Activated CD4-positive, alpha-beta T cell treated with anti-CD3 and anti-CD28 coated beads, Interleukin-2, Interleukin-4, amounts not matched to agents 100 ng/mL and 50 ng/mL, durations not matched to agents 16 hours and 8 hours (primary cell): ENCODE results near the gene RPL18.
A peak's percentile ranks its signal among the peaks of the same experiment; 100 is the strongest.
"Not testable (repeated sequence)": the region's sequence is repeated elsewhere in the genome, so short reads cannot be mapped to it uniquely, and the experiment has no call there.

Source experiments
- DNase-seq: peaks from one replicate; pipeline ENCODE4 v3.0.0-alpha.2; 2020; ENCODE audit warnings: low spot score

The RPL18 gene

DNA sequence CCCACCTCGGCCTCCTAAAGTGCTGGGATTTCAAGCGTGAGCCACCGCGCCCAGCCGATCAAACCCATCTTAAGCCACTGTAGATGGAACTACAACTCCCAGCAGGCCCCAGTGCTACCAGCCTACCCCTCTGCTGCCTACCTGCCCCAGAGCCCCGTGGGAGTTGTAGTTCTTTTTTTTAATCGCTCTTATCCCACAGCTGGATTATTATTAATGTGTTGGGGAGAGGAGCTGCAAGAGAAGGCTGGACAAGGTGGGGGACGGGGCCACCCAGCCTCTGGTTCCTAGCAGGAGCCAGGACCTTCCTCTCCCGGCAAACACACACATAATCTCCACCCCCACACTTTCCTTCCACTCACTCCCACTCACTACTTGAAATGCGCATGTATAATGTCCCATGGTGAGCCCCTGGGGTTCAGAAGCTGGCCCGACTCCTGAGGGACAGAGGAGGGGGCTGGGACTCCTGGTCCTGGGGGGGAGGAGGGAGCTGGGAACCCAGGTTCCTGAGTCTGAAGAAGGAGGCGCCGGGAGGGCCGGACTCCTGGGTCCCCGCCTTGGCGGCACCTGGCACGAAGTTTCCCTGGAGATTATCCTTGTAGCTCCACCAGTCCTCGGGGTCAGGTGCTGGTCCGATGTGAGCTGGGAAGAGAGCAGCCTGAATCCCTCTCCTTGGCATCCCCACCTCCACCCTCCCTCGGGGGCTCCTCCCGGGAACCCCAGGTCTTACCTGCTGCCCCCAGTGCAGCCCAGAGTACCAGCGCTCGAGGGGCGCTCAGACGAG is 26.1 kb upstream of the RPL18 start:
- peak; percentile 81 for DNase-seq

DNA sequence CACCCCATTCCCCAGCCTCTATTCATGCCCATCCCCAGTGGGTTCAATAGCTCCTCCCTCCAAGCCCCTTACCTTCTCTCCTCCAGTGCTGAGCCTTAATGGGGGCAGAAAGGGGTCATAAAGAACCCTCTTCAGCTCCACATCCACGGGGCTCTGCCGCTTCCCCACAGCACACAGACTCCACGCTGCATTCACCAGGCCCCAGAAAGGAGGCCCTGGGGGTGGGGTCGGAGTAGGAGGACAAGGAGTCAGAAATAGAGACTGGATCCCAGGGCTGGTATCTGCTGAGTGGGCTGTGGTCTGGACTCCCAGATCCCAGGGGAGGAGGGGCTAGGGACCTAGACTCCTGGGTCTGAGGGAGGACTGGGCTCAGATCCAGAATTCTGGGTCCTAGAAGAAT is 25.4 kb upstream of the RPL18 start:
- DNase-seq, result no peak

DNA sequence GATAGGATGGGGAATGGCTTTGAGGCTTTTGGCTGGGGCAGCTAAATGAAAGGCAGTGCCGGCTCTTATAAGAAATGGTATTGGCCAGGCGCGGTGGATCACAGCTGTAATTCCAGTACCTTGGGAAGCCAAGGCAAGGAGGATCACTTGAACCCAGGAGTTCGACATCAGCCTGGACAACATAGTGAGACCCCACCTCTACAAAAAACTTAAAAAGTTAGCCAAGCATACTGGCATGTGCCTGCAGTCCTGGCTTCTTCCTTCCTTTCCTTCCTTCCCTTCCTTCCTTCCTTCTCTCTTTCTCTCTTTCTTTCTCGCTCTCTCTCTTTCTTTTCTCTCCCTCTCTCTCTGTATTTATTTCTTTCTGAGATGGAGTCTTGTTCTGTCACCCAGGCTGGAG is 23.9 kb upstream of the RPL18 start:
- DNase-seq, result no peak

DNA sequence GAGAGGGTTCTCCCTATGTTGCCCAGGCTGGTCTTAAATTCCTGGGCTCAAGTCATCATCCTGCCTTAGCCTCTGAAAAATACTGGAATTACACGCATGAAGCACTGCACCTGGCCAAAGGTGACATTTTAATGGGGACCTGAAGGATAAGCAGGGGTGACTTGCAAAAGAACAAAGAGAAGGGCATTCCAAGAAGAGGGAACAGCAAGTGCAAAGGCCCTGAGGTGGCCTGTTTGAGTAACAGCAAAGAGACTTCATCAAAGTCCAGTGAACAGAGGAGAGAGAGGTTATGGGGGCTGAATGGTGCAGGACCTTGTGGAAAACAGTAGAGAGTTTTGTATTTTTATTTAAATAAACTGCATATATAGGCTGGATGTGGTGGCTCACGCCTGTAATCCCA is 22.9 kb upstream of the RPL18 start:
- DNase-seq, result no peak

DNA sequence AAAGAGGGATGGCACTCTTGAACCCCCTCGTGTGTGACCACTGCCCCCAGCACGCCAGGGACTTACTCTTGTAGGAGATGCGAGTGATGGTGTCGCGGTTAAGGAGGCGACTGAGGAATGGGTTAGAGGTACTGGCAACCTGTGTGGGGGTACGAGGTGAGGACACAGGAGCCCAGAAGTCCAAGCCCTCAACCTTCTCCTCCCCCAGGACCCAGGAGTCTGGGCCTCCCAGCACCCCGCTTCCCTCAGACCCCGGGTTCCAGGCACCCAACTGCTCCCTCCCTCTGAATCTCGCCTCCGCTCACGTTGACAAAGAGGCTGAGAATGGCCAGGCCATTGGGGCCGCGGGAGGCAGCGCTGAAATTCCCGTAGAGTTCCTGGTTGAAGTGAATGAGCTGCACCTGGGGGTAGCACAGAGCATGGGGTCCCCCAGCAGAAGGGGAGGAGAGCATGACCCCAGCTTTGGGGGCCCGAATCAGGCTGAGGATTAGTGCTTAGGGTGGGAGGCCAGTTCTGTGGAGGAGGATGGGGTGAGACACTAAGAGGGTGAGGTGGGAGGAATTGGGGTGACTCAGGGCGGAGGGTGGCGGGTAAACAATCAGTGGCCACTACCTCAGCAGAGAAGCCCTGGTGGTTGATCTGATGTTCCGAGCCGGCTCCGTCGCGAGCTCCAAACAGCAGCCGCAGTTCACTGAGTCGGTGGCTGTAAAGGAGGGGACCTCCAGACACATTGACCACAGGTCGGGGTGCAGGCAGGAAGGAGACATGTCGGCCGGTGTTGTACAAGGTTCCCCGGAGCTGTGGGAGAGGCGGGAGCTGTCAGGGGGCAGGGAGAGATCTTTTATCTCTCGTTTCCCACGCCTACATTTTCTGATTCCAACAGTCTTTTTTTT is 20.8 kb upstream of the RPL18 start:
- DNase-seq, result no peak

DNA sequence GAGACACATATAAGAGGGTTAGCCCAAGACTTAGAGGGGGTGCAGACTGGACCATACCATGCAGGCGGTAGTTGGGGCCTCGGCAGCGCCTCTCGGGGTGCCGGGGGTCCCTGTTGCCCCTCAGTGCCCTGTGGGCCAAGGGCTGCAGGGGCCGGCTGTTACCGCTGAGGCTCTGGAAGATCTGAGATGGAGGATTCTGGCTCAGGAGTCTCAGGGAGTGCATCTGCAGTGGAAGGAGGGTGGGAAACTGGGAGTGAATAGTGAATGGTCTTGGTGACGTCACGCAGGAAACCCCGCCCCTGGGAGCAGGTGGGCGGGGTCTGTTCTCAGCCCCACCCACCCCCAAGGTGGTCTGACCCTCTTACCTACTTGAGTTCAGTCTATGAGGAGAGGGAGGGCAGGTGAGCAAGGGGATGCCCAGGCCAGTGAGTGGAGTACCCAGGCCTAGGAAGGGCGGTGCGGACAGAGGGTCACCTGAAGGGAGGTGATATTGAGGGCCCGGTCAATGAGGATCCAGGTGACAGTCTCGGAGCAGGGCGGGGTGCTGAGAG is 19.9 kb upstream of the RPL18 start:
- no peak for DNase-seq

DNA sequence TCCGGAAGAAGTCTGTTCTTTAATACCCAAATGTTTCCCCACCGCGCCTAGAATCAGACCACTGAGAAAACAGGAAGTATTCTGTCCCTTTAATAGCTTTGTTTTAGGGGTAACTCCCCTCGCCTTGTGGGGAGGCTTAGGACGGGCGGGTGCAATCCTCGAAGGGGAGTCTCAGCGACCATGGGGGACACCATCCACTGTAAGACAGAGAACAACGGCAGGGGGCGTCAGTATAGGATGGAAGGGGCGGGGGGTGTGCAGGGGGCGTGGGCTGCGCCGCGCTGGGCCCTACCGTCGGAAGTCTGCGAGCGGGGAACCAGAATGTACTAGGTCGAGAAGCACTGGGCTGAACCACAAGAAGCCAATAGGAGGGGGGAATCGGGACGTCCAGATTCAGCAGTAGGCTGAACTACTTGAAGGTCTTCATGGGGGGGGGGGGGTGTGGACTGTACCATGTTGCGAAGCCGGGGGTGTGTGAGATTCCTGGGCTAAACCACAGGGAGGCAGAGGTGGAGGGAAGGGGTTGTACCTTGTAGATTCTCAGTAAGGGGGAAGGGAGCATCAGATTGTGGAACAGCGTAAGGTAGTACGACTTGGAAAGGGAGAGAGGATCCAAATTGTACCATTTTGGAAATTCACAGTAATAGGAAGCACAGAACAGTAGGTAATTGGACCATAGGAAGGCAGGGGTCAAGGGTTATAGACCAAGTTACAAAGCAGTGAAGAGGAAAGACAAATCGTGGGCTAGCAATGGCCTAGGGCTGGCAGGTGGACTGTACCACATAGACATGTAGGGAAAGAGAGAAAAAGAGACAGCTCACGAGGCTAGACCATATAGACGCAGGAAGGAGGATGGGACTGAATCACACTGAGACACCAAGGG is 19.2 kb upstream of the RPL18 start:
- peak; percentile 78 for DNase-seq

DNA sequence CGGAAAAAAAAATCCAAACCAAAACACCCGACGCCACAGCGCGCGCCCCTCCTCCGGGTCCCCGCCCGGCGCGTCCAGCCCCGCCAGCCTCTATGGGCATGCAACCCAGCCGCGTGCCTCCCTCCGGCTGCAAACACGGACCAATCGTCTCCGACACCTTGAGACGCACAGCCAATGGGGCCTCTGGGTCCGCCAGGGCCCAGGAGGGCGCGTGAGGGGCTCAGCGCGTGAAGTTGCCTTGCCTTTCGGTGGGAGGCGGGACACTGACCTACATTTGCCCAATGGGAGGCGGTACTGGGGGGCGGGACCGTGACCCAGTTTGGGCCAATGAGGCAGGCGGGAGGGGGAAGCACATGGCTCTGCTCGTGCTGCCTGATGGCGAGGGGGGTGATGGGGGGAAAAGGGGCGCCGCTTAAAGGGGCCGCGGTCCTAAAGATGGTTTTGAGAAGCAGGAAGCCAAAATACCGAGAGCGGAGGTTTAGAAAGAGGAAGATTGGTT is 18.5 kb upstream of the RPL18 start:
- DNase-seq, result peak; percentile 98

DNA sequence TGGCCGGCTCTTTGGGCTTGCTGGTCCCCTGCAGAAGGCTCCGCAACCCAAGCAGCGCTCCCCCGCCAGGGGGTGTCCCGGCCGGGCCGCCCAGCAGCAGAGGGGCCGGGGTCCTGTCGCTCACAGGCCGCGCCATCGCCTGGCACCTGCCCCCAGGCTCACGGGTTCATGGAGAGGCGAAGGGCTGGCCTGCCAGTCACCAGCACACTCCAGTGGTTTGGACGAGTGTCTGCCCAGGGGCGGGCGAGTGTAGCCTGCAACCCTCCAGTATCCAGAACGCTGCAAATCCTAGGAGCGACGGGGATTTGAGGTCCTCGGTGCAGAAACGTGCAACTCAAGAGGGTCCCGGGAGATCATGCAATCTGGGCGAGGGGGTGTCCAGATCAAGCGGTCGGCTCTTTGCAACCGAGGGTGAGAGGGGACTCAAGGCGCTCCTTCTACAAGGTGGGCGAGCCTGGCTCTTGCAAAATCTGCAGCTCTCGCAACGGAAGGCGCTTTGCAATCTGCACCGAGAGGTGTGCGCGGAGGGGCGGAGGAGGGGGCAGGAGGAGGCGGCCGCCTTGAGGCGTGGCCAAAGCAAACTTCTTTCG is 18.0 kb upstream of the RPL18 start, which contains the start of gene DBP:
Gene DBP (minus strand): TSS at position 521 of the 590 bp plus-strand sequence. CDS start 385 bp downstream, at position 136.
- no peak for DNase-seq

DNA sequence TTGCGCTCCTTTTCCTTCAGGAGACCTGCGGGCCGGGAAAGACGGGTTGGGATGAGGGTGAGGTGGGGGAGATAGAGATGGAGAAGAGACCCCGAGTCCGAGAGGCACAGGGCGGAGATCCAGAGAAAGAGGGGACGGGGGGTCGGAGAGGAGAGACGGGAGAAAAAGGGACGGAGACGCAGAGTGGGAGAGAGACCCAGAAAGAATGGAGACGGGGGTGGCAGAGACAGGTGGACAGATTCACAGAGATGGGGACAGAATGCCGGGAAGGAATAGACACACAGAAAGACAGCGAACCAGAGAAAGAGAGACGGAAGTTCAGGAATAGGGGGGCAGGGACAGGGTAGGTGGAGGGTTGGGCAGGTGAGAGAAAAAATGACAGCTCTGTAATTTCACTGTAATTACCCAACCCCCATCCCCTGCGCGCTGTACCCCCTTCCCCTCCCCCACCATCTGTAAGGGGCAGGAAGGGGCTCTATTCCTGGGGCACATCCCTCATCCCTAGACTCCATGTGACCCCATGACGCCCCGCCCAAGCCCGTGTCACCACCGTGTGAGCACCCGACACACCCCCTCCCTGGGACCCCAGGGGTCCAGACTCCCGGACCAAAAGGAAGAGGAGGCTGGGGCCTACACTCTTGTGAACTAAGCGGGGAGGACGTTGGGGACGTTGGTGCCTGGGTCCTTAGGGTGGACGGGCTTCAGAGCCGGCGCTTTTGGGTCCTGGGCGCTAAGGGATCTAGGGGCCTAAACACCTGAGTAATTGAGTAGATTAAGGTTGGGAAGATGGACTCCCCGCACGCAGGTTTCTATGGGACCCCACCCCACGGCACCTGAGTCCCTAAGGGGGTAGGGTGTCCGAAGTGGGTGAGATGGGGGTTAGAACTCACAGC is 17.2 kb upstream of the RPL18 start:
- DNase-seq, result no peak

DNA sequence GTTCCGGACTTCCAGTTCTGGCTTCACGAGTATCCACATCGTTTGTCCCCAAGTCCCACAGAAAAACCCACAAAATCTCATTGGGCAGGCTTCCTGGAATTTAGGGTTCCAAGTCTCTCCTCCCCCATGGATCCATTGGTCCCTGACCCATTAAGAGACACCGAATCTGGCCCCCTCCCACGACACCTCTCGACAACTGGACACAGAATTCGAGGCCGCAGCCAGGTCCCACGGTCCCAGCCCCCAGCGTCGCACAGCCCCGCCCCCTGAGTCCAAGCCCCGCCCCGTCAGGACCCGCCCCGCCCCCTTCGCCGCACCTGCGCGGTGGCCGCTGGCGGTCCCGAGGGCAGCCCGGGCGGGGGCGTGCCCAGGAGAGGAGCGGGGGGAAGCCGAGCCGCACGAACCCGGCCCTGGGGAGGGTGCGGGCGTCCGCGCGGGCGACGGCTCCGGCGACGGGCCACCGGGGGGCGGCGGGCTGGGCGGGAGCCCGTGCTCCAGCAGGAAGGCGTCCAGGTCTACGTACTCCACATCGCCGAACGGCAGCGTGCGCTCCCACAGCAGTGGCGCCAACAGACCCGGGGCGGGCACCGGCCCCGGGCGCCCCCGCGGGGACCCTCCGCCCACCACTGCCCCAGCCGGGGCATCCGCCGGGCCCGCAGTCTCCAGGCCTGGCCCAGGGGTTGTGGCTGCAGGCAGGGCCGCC is 16.4 kb upstream of the RPL18 start:
- DNase-seq, result peak; percentile 67

DNA sequence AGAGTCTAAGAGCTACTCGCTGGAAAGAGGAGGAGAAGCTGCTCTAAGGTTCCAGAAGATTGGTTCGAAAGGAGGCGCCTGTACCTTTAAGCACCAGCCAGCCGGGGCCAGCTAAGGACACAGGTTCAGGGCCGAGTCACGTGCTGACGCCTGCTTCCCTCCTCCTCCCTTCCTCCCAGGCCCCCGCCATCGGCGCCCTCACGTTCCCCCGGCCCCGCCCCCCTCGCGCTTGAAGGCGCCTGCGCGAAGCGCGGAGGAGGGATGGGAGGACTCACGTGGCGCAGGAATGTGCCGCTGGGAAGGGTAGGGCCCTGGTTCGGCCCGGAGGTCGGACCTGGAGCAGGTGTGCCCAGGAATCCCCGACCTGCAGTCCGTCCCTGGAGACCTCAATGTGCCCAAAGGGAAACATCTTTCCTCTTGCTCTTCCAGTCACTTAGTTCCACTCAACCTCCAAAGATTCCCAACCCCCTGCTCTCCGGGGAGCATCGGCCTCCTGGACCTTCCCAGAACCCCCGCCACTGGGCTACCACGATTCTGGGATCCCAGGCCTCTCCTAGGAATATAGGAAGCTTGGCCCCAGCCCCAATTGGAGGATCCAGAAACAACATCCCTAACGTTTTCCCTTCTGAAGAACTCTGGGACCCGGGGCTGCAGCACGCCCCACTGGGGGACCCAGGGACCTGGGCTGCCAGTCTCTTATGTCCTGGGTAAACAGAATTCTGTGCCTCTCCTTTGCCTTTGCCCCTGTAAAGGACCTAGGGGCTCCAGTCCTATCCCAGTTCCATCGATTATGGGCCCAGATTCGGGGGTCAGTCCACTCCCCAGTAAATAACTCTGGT is 15.7 kb upstream of the RPL18 start:
- peak; percentile 93 for DNase-seq

DNA sequence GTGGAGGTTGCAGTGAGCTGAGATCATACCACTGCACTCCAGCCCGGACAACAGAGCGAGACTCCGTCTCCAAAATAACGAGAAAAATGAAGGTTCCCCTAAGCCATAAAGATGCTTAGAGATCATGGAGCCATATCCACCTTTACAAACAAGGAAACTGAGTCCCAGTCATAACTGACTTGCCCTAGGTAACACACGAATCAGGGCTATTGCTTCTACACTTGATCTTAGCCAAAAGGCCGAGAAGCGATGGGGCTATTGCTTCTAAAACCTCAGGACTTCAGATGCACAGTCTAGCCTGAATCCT is 15.0 kb upstream of the RPL18 start:
- DNase-seq, result no peak

DNA sequence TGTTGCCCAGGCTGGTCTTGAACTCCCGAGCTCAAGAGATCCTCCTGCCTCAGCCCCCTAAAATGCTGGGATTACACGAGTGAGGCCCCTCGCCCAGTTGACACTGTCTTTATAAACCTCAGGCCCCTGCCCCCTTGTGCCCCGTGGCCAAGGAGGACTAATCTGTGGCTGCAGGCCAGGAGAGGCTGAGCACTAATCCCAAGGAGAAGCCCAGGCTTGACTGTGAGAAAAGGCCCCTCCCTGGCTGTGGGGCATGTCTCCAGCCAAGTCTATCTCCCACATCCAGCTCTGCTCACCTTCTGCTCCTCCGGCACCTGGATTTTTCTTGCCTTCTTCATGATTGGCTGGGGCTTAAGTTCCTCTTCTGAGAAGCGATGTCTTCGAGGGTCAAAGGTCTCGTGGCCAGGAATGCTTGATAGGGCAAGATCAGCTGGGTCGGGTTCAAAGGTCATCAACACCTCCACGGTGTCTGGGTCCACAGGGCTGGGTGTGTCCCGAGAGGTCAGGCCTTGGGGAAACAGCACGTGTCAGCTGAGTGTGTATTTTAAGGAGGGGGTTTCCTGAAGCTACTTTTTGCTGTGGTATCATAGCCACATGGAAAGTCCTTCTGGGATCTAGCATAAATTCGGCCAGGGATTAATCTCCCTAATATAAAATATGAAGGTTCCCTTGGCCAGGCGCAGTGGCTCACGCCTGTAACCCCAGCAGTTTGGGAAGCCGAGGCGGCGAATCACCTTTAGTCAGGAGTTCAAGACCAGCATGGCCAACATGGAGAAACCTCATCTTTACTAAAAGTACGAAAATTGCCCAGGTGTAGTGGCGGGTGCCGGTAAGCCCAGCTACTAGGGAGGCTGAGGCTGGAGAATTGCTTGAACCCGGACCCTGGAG is 14.4 kb upstream of the RPL18 start:
- DNase-seq, result no peak

DNA sequence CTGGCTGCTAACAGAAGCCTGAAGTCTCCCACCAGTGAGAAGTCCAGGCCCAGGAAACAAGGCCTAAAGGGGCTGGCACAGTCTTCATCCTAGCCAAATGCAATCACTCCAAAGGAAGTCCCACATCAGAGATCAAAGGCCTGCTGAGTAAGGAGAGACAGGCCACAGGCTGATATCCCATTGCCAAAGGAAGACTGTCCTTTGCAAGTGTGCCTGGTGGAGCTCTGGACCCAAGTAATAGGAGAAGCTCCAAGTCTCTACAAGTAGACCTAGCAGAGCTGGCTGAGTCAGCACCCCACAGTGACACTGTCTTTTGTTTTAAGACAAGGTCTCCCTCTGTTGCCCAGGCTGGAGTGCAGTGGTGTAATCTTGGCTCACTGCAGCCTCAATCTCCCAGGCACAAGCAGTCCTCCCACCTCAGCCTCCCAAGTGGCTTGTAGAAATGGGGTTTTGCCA is 13.7 kb upstream of the RPL18 start:
- DNase-seq, result no peak

DNA sequence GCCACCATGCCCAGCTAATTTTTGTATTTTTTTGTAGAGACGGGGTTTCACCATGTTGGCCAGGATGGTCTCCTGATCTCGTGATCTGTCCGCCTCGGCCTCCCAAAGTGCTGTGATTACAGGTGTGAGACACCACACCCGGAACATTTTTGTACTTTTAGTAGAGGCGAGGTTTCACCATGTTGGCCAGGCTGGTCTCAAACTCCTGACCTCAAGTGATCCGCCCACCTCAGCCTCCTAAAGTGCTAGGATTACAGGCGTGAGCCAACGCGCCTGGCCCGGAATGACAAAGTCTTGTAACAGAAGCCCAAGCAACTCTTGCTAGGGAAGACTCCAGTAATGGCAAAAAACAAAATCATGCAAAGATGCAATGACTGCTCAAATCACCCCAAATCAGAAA is 13.3 kb upstream of the RPL18 start:
- DNase-seq, result not testable (repeated sequence)

DNA sequence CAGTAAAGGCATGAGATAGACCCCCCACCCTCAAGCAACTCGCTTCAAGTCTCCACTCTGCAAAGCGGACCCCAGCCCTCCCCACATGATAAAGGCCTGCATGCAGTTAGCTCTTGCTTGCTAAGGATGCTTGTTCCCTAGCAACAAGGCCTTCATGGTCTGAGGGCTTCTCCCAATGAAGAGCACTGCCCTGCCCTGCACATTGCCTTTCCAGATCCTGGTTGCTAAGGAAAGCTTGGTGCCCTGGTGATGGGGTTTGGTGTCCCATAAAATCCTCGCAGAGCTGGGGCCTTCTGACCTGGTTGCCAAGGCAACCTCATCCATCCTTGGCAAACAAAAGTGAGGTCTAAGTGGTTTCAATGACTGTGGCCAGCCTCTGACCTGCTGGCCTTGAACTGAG is 12.2 kb upstream of the RPL18 start:
- DNase-seq, result no peak
